Breast epithelium (tissue), 4 donors: ENCODE results near the gene MAP4K1. TPM values are rescaled to one million over a fixed set of nuclear protein-coding genes. Genes with fewer than 3 reads are reported as not detected.

ENCODE experiments used
- DNase-seq, 2 donors: peaks; one replicate each; pipeline ENCODE4 v3.0.0-alpha.2; 2019; ENCODE audit warnings: low spot score in 2 of 2
- H3K27ac ChIP-seq, 2 donors: fragments of 200-600 bp; sonication (generic) in 1 of 2; one replicate each; pipeline ENCODE4 v1.5.1; 2016 to 2019; ENCODE audit warnings: mild to moderate bottlenecking in 1 of 2
- H3K27me3 ChIP-seq, 2 donors: fragments of 200-600 bp; sonication (generic) in 1 of 2; one replicate each; pipeline versions ENCODE4 v1.5.1 to v1.6.0; 2017 to 2019; ENCODE audit warnings: control low read depth in 1 of 2, mild to moderate bottlenecking in 1 of 2
- H3K36me3 ChIP-seq: fragments of 200-600 bp; one replicate; pipeline ENCODE4 v1.5.1; 2019
- H3K4me1 ChIP-seq, 2 donors: fragments of 200-600 bp; sonication (generic); one replicate each; pipeline ENCODE4 v1.5.1; 2016 to 2019; ENCODE audit warnings: control low read depth in 1 of 2
- H3K4me3 ChIP-seq, 3 donors: fragments of 200-600 bp; sonication (generic); 1 replicate in 2 of 3; 2 replicates in 1 of 3; pipeline ENCODE4 v1.5.1; 2016 to 2019; ENCODE audit warnings: mild to moderate bottlenecking in 3 of 3, moderate library complexity in 2 of 3
- H3K9me3 ChIP-seq, 2 donors: fragments of 200-600 bp; sonication (generic) in 1 of 2; one replicate each; pipeline ENCODE4 v1.5.1; 2016 to 2019; ENCODE audit warnings: control low read depth in 1 of 2
- CTCF ChIP-seq, 3 donors: fragments of 450-650 bp; IDR thresholded peaks; one replicate each; pipeline ENCODE4 v1.5.1; 2016 to 2017; ENCODE audit warnings: antibody characterized with exemption in 3 of 3, mild to moderate bottlenecking in 3 of 3, moderate library complexity in 3 of 3
- POLR2A ChIP-seq: fragments of 450-650 bp; IDR thresholded peaks from one replicate; pipeline ENCODE4 v1.6.1; 2016; ENCODE audit warnings: antibody characterized with exemption, mild to moderate bottlenecking, moderate library complexity
- POLR2AphosphoS5 ChIP-seq, 3 donors: sonication (generic); formaldehyde crosslinking; IDR thresholded peaks; one replicate each; pipeline ENCODE4 v1.6.1; 2017; ENCODE audit warnings: antibody characterized with exemption in 3 of 3
- intact Hi-C: fragments of 100-400 bp; cut with DNase I; formaldehyde crosslinking; loops from one replicate; pipeline ENCODE4 v1.15.1; 2023; ENCODE audit warnings: low total_unique reads
- total RNA-seq, 3 donors: library from RNA; depleted of rRNA; stranded (reverse); fragments of >200 nt; gene quantifications; one replicate each; pipeline ENCODE4 v1.1.0, GENCODE V29; 2016

Gene MAP4K1
- 1 to 10 TPM; 2.5 to 9.3 (median 3.6) TPM for total RNA-seq

- peak within 1 kb of the TSS; percentile 88 to 90 for H3K27ac ChIP-seq
- no peaks in the 10 kb centered on the region for H3K27me3 ChIP-seq
- DNase-seq: no peak
- H3K4me1 ChIP-seq: peaks cover 4 to 9% of the 10 kb centered on the region in 2 donors
- TF ChIP-seq POLR2AphosphoS5 (IDR thresholded peaks at IDR 0.05): no peak
- TF ChIP-seq POLR2A: no peak
- H3K4me3 ChIP-seq: peak within 1 kb of the TSS; percentile 87 to 98 (median 93)
- H3K9me3 ChIP-seq: no peaks in the 10 kb centered on the region
- intact Hi-C loops: no loop called here
- H3K36me3 ChIP-seq: no peaks in the 10 kb centered on the region
Measured at GRCh38 chr19:38617764-38618589, at the start of gene MAP4K1. Gene MAP4K1, minus strand, starts transcription at chr19:38617953. Its CDS starts 58 bp downstream, at chr19:38617895.

- TF ChIP-seq POLR2A: no peak
- peak; percentile 51 to 72 (median 51) for TF ChIP-seq POLR2AphosphoS5 (IDR thresholded peaks at IDR 0.05)
Measured at GRCh38 chr19:38666663-38667511, 49.1 kb upstream of the MAP4K1 start.

GRCh38 chr19:38665950-38666662, 48.4 kb upstream of the MAP4K1 start:
- Histone ChIP-seq H3K4me3 (peak overlapping the region in 1 of 3 donors; percentile 47), H3K36me3 (no peaks in the 10 kb centered on the region), H3K27ac (peak overlapping the region; percentile 98 to 99), H3K9me3 (no peaks in the 10 kb centered on the region), H3K27me3 (no peaks in the 10 kb centered on the region), H3K4me1 (peaks cover 37 to 75% of the 10 kb centered on the region in 2 donors)
- TF ChIP-seq POLR2AphosphoS5 (IDR thresholded peaks at IDR 0.05) (peak; percentile 24 to 63 (median 51)), CTCF (IDR thresholded peaks at IDR 0.05) (no peak)
- DNase-seq: peak; percentile 70 to 76
- intact Hi-C loops: no loop called here

More at GRCh38 chr19:38666663-38667511, 49.1 kb upstream of the MAP4K1 start:
- no peaks in the 10 kb centered on the region for H3K27me3 ChIP-seq
- peak overlapping the region in 1 of 3 donors; percentile 47 for H3K4me3 ChIP-seq
- peak overlapping the region; percentile 98 to 99 for H3K27ac ChIP-seq
- no peaks in the 10 kb centered on the region for H3K36me3 ChIP-seq
- intact Hi-C loops: no loop called here
- peak; percentile 65 to 79 for DNase-seq
- H3K4me1 ChIP-seq: peaks cover 37 to 70% of the 10 kb centered on the region in 2 donors
- H3K9me3 ChIP-seq: no peaks in the 10 kb centered on the region

- no peaks in the 10 kb centered on the region for H3K9me3 ChIP-seq
- no peak for TF ChIP-seq POLR2AphosphoS5 (IDR thresholded peaks at IDR 0.05)
- TF ChIP-seq POLR2A: no peak
- TF ChIP-seq CTCF (IDR thresholded peaks at IDR 0.05): no peak
- intact Hi-C loops: no loop called here
- no peaks in the 10 kb centered on the region for H3K27me3 ChIP-seq
- no peaks in the 10 kb centered on the region for H3K36me3 ChIP-seq
- H3K4me3 ChIP-seq: peak overlapping the region in 1 of 3 donors; percentile 47
- peak overlapping the region; percentile 98 to 99 for H3K27ac ChIP-seq
- DNase-seq: no peak
- peaks cover 44 to 77% of the 10 kb centered on the region in 2 donors for H3K4me1 ChIP-seq
Measured at GRCh38 chr19:38665219-38665931, 47.6 kb upstream of the MAP4K1 start.

GRCh38 chr19:38664503-38665211, 46.9 kb upstream of the MAP4K1 start:
- no peaks in the 10 kb centered on the region for H3K36me3 ChIP-seq
- no peak for TF ChIP-seq POLR2A
- TF ChIP-seq CTCF (IDR thresholded peaks at IDR 0.05): no peak
- TF ChIP-seq POLR2AphosphoS5 (IDR thresholded peaks at IDR 0.05): no peak
- H3K9me3 ChIP-seq: no peaks in the 10 kb centered on the region
- intact Hi-C loops: no loop called here
- DNase-seq: no peak
- peak overlapping the region; percentile 98 to 99 for H3K27ac ChIP-seq
- H3K4me1 ChIP-seq: peaks cover 48 to 81% of the 10 kb centered on the region in 2 donors
- peak overlapping the region in 2 of 3 donors; percentile 4 to 47 for H3K4me3 ChIP-seq
- no peaks in the 10 kb centered on the region for H3K27me3 ChIP-seq
